BE2C (cell line): ENCODE data around the gene OARD1. TPM values are rescaled to one million over a fixed set of nuclear protein-coding genes. Genes with fewer than 3 reads are reported as not detected.
"Not testable (repeated sequence)": the region's sequence is repeated elsewhere in the genome, so short reads cannot be mapped to it uniquely, and the experiment has no call there.

Experiments used
- DNase-seq: peaks from one replicate; pipeline ENCODE4 v3.0.0-alpha.2; 2020
- H3K27me3 ChIP-seq: fragments of 250-450 bp; sonication (Bioruptor Pico); 2 replicates; pipeline ENCODE4 v1.5.1; 2020; ENCODE audit warnings: mild to moderate bottlenecking
- H3K36me3 ChIP-seq: fragments of 250-450 bp; sonication (Bioruptor Pico); 2 replicates; pipeline ENCODE4 v1.5.1; 2020; ENCODE audit warnings: mild to moderate bottlenecking
- H3K4me1 ChIP-seq: fragments of 250-450 bp; sonication (Bioruptor Pico); 2 replicates; pipeline ENCODE4 v1.5.1; 2020
- H3K4me3 ChIP-seq: 2 replicates; pipeline ENCODE4 v1.5.1; 2011; ENCODE audit warnings: low read depth, low read length
- H3K9me3 ChIP-seq: fragments of 250-450 bp; sonication (Bioruptor Pico); 2 replicates; pipeline ENCODE4 v1.5.1; 2020
- polyA plus RNA-seq: library from polyadenylated mRNA; unstranded; fragments of >200 nt; gene quantifications from one replicate; pipeline ENCODE4 v1.2.1, GENCODE V29; 2012; ENCODE audit warnings: low read depth, missing spikeins; ENCODE audit not compliant: insufficient read length, insufficient read depth
- TF ChIP-seq, protein P1 (sequence below): IDR thresholded peaks from 2 replicates; pipeline ENCODE4 v1.5.1; 2012; ENCODE audit warnings: mild to moderate bottlenecking, low read depth, low read length

OARD1 gene
- 15.3 TPM for polyA plus RNA-seq

GRCh38 chr6:41071923-41072835, at the start of gene OARD1:
Gene OARD1, minus strand, starts transcription at chr6:41072356. Its CDS starts 722 bp downstream, at chr6:41071634.
- no peaks in the 10 kb centered on the region; the same call in none of the 2 replicates for H3K4me1 ChIP-seq
- TF ChIP-seq, protein P1, sequence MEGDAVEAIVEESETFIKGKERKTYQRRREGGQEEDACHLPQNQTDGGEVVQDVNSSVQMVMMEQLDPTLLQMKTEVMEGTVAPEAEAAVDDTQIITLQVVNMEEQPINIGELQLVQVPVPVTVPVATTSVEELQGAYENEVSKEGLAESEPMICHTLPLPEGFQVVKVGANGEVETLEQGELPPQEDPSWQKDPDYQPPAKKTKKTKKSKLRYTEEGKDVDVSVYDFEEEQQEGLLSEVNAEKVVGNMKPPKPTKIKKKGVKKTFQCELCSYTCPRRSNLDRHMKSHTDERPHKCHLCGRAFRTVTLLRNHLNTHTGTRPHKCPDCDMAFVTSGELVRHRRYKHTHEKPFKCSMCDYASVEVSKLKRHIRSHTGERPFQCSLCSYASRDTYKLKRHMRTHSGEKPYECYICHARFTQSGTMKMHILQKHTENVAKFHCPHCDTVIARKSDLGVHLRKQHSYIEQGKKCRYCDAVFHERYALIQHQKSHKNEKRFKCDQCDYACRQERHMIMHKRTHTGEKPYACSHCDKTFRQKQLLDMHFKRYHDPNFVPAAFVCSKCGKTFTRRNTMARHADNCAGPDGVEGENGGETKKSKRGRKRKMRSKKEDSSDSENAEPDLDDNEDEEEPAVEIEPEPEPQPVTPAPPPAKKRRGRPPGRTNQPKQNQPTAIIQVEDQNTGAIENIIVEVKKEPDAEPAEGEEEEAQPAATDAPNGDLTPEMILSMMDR = no peak
- H3K9me3 ChIP-seq = no peaks in the 10 kb centered on the region
- no peaks in the 10 kb centered on the region for H3K36me3 ChIP-seq
- no peaks in the 10 kb centered on the region for H3K27me3 ChIP-seq
- DNase-seq = peak; percentile 100
- peak within 1 kb of the TSS; percentile 96 for H3K4me3 ChIP-seq

DNA sequence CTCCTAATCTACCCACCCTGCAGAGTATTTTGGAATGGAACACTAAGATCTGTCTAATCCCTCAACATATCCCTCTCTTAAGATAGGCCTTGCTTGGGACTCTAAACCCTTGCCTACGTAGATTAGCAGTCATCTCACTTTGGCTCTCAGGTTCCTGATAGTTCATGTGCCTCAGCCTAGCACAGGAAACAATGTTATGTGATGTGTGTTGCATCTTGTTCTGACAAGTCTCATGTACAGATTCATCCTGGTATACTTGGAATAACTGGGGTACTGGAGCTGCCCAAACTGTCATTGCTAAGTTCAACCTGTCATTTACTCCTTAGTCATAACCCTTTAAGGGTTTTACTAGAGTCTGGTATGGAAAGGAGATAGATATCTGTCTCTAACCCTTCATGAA, 47.9 kb upstream of the OARD1 start:
- Histone ChIP-seq H3K27me3 (no peaks in the 10 kb centered on the region), H3K4me3 (no peak overlapping the region), H3K4me1 (no peaks in the 10 kb centered on the region), H3K36me3 (no peaks in the 10 kb centered on the region), H3K9me3 (no peaks in the 10 kb centered on the region)
- TF ChIP-seq, protein P1 = no peak
- DNase-seq = no peak

- no peak overlapping the region for H3K4me3 ChIP-seq
- H3K27me3 ChIP-seq = no peaks in the 10 kb centered on the region
- TF ChIP-seq, protein P1 = no peak
Measured at GRCh38 chr6:41119508-41119907, 47.4 kb upstream of the OARD1 start.

GRCh38 chr6:41115027-41115426, 42.9 kb upstream of the OARD1 start:
- H3K27me3 ChIP-seq, H3K9me3 ChIP-seq, H3K4me3 ChIP-seq, H3K36me3 ChIP-seq, H3K4me1 ChIP-seq, DNase-seq: not testable (repeated sequence)

More at GRCh38 chr6:41119508-41119907, 47.4 kb upstream of the OARD1 start:
- DNase-seq = no peak
- H3K36me3 ChIP-seq = no peaks in the 10 kb centered on the region
- no peaks in the 10 kb centered on the region for H3K9me3 ChIP-seq
- no peaks in the 10 kb centered on the region for H3K4me1 ChIP-seq

DNA sequence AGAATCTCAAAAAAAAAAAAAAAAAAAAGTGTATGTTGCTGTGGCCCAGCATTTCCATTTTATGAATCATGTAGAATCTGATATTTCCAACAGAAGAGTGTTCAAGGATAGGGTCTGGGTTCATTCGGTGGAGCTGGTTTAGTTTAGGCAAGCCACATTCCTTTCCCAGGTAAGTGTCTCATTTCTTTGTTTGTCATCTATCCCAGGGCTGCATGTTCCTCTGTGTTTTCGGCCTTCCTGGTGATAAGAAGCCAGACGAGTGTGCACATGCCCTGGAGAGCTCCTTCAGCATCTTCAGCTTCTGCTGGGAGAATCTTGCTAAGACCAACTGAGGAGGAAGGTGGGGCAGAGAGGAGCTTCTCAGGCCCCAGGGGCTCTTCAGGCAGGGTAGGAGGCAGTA, 38.9 kb upstream of the OARD1 start:
- TF ChIP-seq, protein P1 = no peak
- H3K36me3 ChIP-seq = no peaks in the 10 kb centered on the region
- no peak for DNase-seq
- H3K27me3 ChIP-seq = no peaks in the 10 kb centered on the region
- H3K4me3 ChIP-seq = no peak overlapping the region
- no peaks in the 10 kb centered on the region for H3K9me3 ChIP-seq
- no peaks in the 10 kb centered on the region for H3K4me1 ChIP-seq

GRCh38 chr6:41103847-41104246, 31.7 kb upstream of the OARD1 start:
- TF ChIP-seq, protein P1 = no peak
- Histone ChIP-seq H3K4me3 (no peak overlapping the region), H3K9me3 (no peaks in the 10 kb centered on the region), H3K27me3 (no peaks in the 10 kb centered on the region), H3K4me1 (no peaks in the 10 kb centered on the region), H3K36me3 (peaks cover 21% of the 10 kb centered on the region)
- no peak for DNase-seq
